NCI-H774 (cell line): Measurements from ENCODE around the gene SPTLC2.
"Not testable (repeated sequence)": the region's sequence is repeated elsewhere in the genome, so short reads cannot be mapped to it uniquely, and the experiment has no call there.

Experiments
- DNase-seq: peaks from one replicate; lab custom pipeline; 2025; lab: John Stamatoyannopoulos, UW

The SPTLC2 gene

GRCh38 chr14:77588411-77589025, 27.9 kb downstream of the SPTLC2 start:
- DNase-seq, result not testable (repeated sequence)

- no peak for DNase-seq
Observed at GRCh38 chr14:77585385-77585784, 31.1 kb downstream of the SPTLC2 start.

GRCh38 chr14:77584809-77585208, 31.6 kb downstream of the SPTLC2 start:
- DNase-seq, result no peak

- DNase-seq, result no peak
Observed at GRCh38 chr14:77583657-77584056, 32.8 kb downstream of the SPTLC2 start.

GRCh38 chr14:77582511-77582910, 33.9 kb downstream of the SPTLC2 start:
- DNase-seq, result no peak

- no peak for DNase-seq
Observed at GRCh38 chr14:77580964-77581505, 35.4 kb downstream of the SPTLC2 start.

- DNase-seq, result no peak
Observed at GRCh38 chr14:77580477-77580876, 36.0 kb downstream of the SPTLC2 start.

GRCh38 chr14:77579780-77580179, 36.7 kb downstream of the SPTLC2 start:
- no peak for DNase-seq

- DNase-seq, result no peak
Observed at GRCh38 chr14:77579065-77579464, 37.4 kb downstream of the SPTLC2 start.

- DNase-seq, result no peak
Observed at GRCh38 chr14:77574446-77575115, 41.9 kb downstream of the SPTLC2 start.

- DNase-seq, result no peak
Observed at GRCh38 chr14:77573964-77574363, 42.5 kb downstream of the SPTLC2 start.

GRCh38 chr14:77570706-77571268, 45.6 kb downstream of the SPTLC2 start:
- no peak for DNase-seq

- DNase-seq, result no peak
Observed at GRCh38 chr14:77565994-77566305, 50.5 kb downstream of the SPTLC2 start.

- no peak for DNase-seq
Observed at GRCh38 chr14:77565289-77565993, 51.0 kb downstream of the SPTLC2 start.

- no peak for DNase-seq
Observed at GRCh38 chr14:77562681-77563080, 53.8 kb downstream of the SPTLC2 start.

GRCh38 chr14:77561881-77562280, 54.6 kb downstream of the SPTLC2 start:
- DNase-seq, result no peak

GRCh38 chr14:77559381-77559780, 57.1 kb downstream of the SPTLC2 start:
- DNase-seq, result no peak

GRCh38 chr14:77557391-77557790, 59.0 kb downstream of the SPTLC2 start:
- no peak for DNase-seq

- no peak for DNase-seq
Observed at GRCh38 chr14:77556946-77557345, 59.5 kb downstream of the SPTLC2 start.

GRCh38 chr14:77554816-77555599, 61.4 kb downstream of the SPTLC2 start:
- no peak for DNase-seq

GRCh38 chr14:77554207-77554606, 62.2 kb downstream of the SPTLC2 start:
- no peak for DNase-seq

- no peak for DNase-seq
Observed at GRCh38 chr14:77549451-77549850, 67.0 kb downstream of the SPTLC2 start.
